HEK293 (cell line): Measurements from ENCODE around the gene PPP4R4.

Experiments used
- CTCF ChIA-PET: fragments of 350-600 bp; formaldehyde crosslinking; extraction: SDS; loops from one replicate; lab custom pipeline; 2021; ENCODE audit warnings: antibody characterized with exemption; lab: Yijun Ruan, JAX
- POLR2A ChIA-PET: fragments of 300-600 bp; formaldehyde crosslinking; extraction: SDS; loops from one replicate; lab custom pipeline; 2020; ENCODE audit warnings: antibody characterized with exemption, inconsistent platforms; lab: Yijun Ruan, JAX
- H3K27ac ChIP-seq: fragments of 200-500 bp; sonication (Bioruptor generic); 2 replicates; pipeline ENCODE4 v1.5.1; 2014; ENCODE audit warnings: low read depth, low read length, control low read depth, inconsistent platforms; ENCODE audit errors: extremely low read depth
- H3K36me3 ChIP-seq, 2 experiments: fragments of 200-500 bp in 1 of 2; sonication (Bioruptor generic) in 1 of 2; 1 replicate in 1 of 2; 2 replicates in 1 of 2; pipeline ENCODE4 v1.5.1; 2014 to 2017; ENCODE audit warnings: inconsistent platforms in 2 of 2, low read length in 2 of 2; ENCODE audit not compliant: control insufficient read depth in 2 of 2, insufficient read depth in 1 of 2
- H3K4me1 ChIP-seq: fragments of 200-500 bp; sonication (Bioruptor generic); 2 replicates; pipeline ENCODE4 v1.5.1; 2014; ENCODE audit warnings: mild to moderate bottlenecking, low read length, inconsistent platforms; ENCODE audit not compliant: control insufficient read depth, insufficient read depth
- H3K4me3 ChIP-seq: 2 replicates; pipeline ENCODE4 v1.5.1; 2011; ENCODE audit warnings: low read depth, mild to moderate bottlenecking, control low read depth, low read length, moderate library complexity
- H3K9me3 ChIP-seq: fragments of 200-500 bp; sonication (Bioruptor generic); 2 replicates; pipeline ENCODE4 v1.5.1; 2014; ENCODE audit warnings: low read depth, low read length, inconsistent platforms; ENCODE audit not compliant: control insufficient read depth, insufficient read depth
- ATF2 ChIP-seq: fragments of 450-650 bp; formaldehyde crosslinking; IDR thresholded peaks from 2 replicates; pipeline ENCODE4 v1.5.1; 2016; ENCODE audit warnings: missing biosample characterization, missing genetic modification characterization, low read depth
- CTCF ChIP-seq: fragments of 450-650 bp; formaldehyde crosslinking; IDR thresholded peaks from 2 replicates; pipeline ENCODE4 v1.5.1; 2016; ENCODE audit warnings: missing biosample characterization, missing genetic modification characterization
- ELK4 ChIP-seq: IDR thresholded peaks from 2 replicates; pipeline ENCODE4 v1.6.1; 2011; ENCODE audit warnings: mild to moderate bottlenecking, low read depth, low read length, borderline replicate concordance
- HOXC10 ChIP-seq: sonication (generic); formaldehyde crosslinking; IDR thresholded peaks from 2 replicates; pipeline ENCODE4 v1.8.1; 2023; ENCODE audit warnings: mild to moderate bottlenecking, missing genetic modification reagents
- KLF9 ChIP-seq: fragments of 450-650 bp; formaldehyde crosslinking; IDR thresholded peaks from 2 replicates; pipeline ENCODE4 v1.5.1; 2016; ENCODE audit warnings: missing biosample characterization, missing genetic modification characterization, low read depth
- OSR2 ChIP-seq: fragments of 450-650 bp; formaldehyde crosslinking; IDR thresholded peaks from 2 replicates; pipeline ENCODE4 v1.5.1; 2016; ENCODE audit warnings: missing biosample characterization, missing genetic modification characterization
- WT1 ChIP-seq: fragments of 450-650 bp; formaldehyde crosslinking; IDR thresholded peaks from 2 replicates; pipeline ENCODE4 v1.5.1; 2016; ENCODE audit warnings: missing biosample characterization, missing genetic modification characterization
- ZNF2 ChIP-seq: fragments of 450-650 bp; formaldehyde crosslinking; IDR thresholded peaks from 2 replicates; pipeline ENCODE4 v1.5.1; 2016; ENCODE audit warnings: missing biosample characterization, missing genetic modification characterization
- ZNF23 ChIP-seq: fragments of 450-650 bp; formaldehyde crosslinking; IDR thresholded peaks from 2 replicates; pipeline ENCODE4 v1.5.1; 2016; ENCODE audit warnings: missing biosample characterization, missing genetic modification characterization, borderline replicate concordance
- ZNF292 ChIP-seq: fragments of 450-650 bp; formaldehyde crosslinking; IDR thresholded peaks from 2 replicates; pipeline ENCODE4 v1.5.1; 2016; ENCODE audit warnings: low read depth, missing biosample characterization, missing genetic modification characterization, borderline replicate concordance
- ZNF362 ChIP-seq: fragments of 450-650 bp; formaldehyde crosslinking; IDR thresholded peaks from 2 replicates; pipeline ENCODE4 v1.5.1; 2016; ENCODE audit warnings: missing biosample characterization, missing genetic modification characterization
- ZNF433 ChIP-seq: fragments of 450-650 bp; formaldehyde crosslinking; IDR thresholded peaks from 2 replicates; pipeline ENCODE4 v1.5.1; 2016; ENCODE audit warnings: missing biosample characterization, missing genetic modification characterization, low read depth
- ZNF473 ChIP-seq: fragments of 450-650 bp; formaldehyde crosslinking; IDR thresholded peaks from 2 replicates; pipeline ENCODE4 v1.5.1; 2017; ENCODE audit warnings: missing biosample characterization, missing genetic modification characterization
- ZNF585B ChIP-seq: fragments of 450-650 bp; formaldehyde crosslinking; IDR thresholded peaks from 2 replicates; pipeline ENCODE4 v1.5.1; 2016; ENCODE audit warnings: missing biosample characterization, missing genetic modification characterization
- ZNF777 ChIP-seq: fragments of 450-650 bp; formaldehyde crosslinking; IDR thresholded peaks from 2 replicates; pipeline ENCODE4 v1.5.1; 2017; ENCODE audit warnings: missing biosample characterization, missing genetic modification characterization, borderline replicate concordance
- ZNF791 ChIP-seq: fragments of 450-650 bp; formaldehyde crosslinking; IDR thresholded peaks from 2 replicates; pipeline ENCODE4 v1.5.1; 2016; ENCODE audit warnings: missing biosample characterization, missing genetic modification characterization
- ZNF792 ChIP-seq: fragments of 450-650 bp; formaldehyde crosslinking; IDR thresholded peaks from 2 replicates; pipeline ENCODE4 v1.5.1; 2016; ENCODE audit warnings: missing biosample characterization, missing genetic modification characterization
- ZNF837 ChIP-seq: fragments of 450-650 bp; formaldehyde crosslinking; IDR thresholded peaks from 2 replicates; pipeline ENCODE4 v1.5.1; 2016; ENCODE audit warnings: missing biosample characterization, missing genetic modification characterization
- ZNF843 ChIP-seq: fragments of 450-650 bp; formaldehyde crosslinking; IDR thresholded peaks from 2 replicates; pipeline ENCODE4 v1.5.1; 2016; ENCODE audit warnings: missing biosample characterization, missing genetic modification characterization
- ZSCAN5A ChIP-seq: fragments of 450-650 bp; formaldehyde crosslinking; IDR thresholded peaks from 2 replicates; pipeline ENCODE4 v1.5.1; 2016; ENCODE audit warnings: missing biosample characterization, missing genetic modification characterization

The PPP4R4 gene

GRCh38 chr14:94312481-94313246 lies 138.5 kb downstream of the PPP4R4 start:
- Histone ChIP-seq H3K4me3 (no peak overlapping the region), H3K4me1 (no peaks in the 10 kb centered on the region), H3K9me3 (no peaks in the 10 kb centered on the region), H3K27ac (no peak overlapping the region), H3K36me3 (no peaks in the 10 kb centered on the region)
- TF ChIP-seq CTCF (no peak), WT1 (tag by site-specific recombination) (no peak)
- CTCF ChIA-PET = interaction anchor here (0.6 kb wide), 1 partner anchor 129 kb away, joined by 3 read pairs; no protein-coding TSS in a partner anchor
- POLR2A ChIA-PET = no interaction called here

- no peaks in the 10 kb centered on the region for H3K36me3 ChIP-seq
- ChIA-PET CTCF (no interaction called here), POLR2A (interaction anchor here (0.7 kb wide), 1 partner anchor 17 kb away, joined by 3 read pairs; no protein-coding TSS in a partner anchor)
- no peak overlapping the region for H3K27ac ChIP-seq
- H3K4me3 ChIP-seq = no peak overlapping the region
- no peaks in the 10 kb centered on the region for H3K4me1 ChIP-seq
- TF ChIP-seq ZNF777 = no peak
- TF ChIP-seq ZNF843 (tag by site-specific recombination) = no peak
- no peak for TF ChIP-seq ELK4
- TF ChIP-seq ZNF433 (tag by site-specific recombination) = no peak
- no peak for TF ChIP-seq ATF2 (tag by site-specific recombination)
- TF ChIP-seq KLF9 (tag by site-specific recombination) = no peak
- no peak for TF ChIP-seq OSR2
- TF ChIP-seq ZNF2 = no peak
- TF ChIP-seq ZNF837 = no peak
- TF ChIP-seq ZSCAN5A = no peak
- no peak for TF ChIP-seq ZNF792 (tag by site-specific recombination)
- no peak for TF ChIP-seq ZNF585B (tag by site-specific recombination)
- TF ChIP-seq ZNF362 (tag by site-specific recombination) = no peak
- TF ChIP-seq ZNF791 (tag by site-specific recombination) = no peak
- no peak for TF ChIP-seq ZNF292
- TF ChIP-seq HOXC10 (CRISPR knock-in tag) = no peak
- TF ChIP-seq ZNF473 (tag by site-specific recombination) = no peak
- TF ChIP-seq ZNF23 = no peak
- H3K9me3 ChIP-seq = no peaks in the 10 kb centered on the region
These were observed 140.0 kb downstream of the PPP4R4 start for GRCh38 chr14:94313991-94314655.
